OCI-LY1 (cell line): ENCODE data around the gene GDF10.

Experiments used
- H2AFZ ChIP-seq: fragments of 200-600 bp; sonication (generic), shearing (Covaris generic); 2 replicates; pipeline ENCODE4 v1.6.0; 2014; ENCODE audit warnings: antibody characterized with exemption, mild to moderate bottlenecking, low read length
- H3F3A ChIP-seq: fragments of 200-600 bp; sonication (generic), shearing (Covaris generic); 2 replicates; pipeline ENCODE4 v1.6.0; 2014; ENCODE audit warnings: mild to moderate bottlenecking, antibody characterized with exemption, low read length, moderate library complexity; ENCODE audit not compliant: insufficient read depth
- H3K27ac ChIP-seq: fragments of 200-600 bp; sonication (generic); 2 replicates; pipeline ENCODE4 v1.5.1; 2014; ENCODE audit warnings: low read length, mixed run types, mild to moderate bottlenecking, low read depth; ENCODE audit not compliant: poor library complexity, severe bottlenecking
- H3K27me3 ChIP-seq: fragments of 200-600 bp; sonication (generic); 2 replicates; pipeline ENCODE4 v1.6.0; 2014; ENCODE audit warnings: antibody characterized with exemption, mild to moderate bottlenecking, low read length, moderate library complexity; ENCODE audit not compliant: insufficient read depth
- H3K36me3 ChIP-seq: fragments of 200-600 bp; sonication (generic); 2 replicates; pipeline ENCODE4 v1.6.1; 2014; ENCODE audit warnings: mild to moderate bottlenecking, antibody characterized with exemption, low read length, moderate library complexity, mixed read lengths; ENCODE audit not compliant: insufficient read depth
- H3K4me1 ChIP-seq: fragments of 200-600 bp; sonication (generic); 2 replicates; pipeline ENCODE4 v1.5.1; 2014; ENCODE audit warnings: mild to moderate bottlenecking, low read length, moderate library complexity; ENCODE audit not compliant: insufficient read depth, severe bottlenecking
- H3K4me2 ChIP-seq: fragments of 200-600 bp; sonication (generic), shearing (Covaris generic); 2 replicates; pipeline ENCODE4 v1.6.1; 2014; ENCODE audit warnings: low read length
- H3K4me3 ChIP-seq: fragments of 200-600 bp; sonication (generic); 2 replicates; pipeline ENCODE4 v1.5.1; 2014; ENCODE audit warnings: low read length, low read depth, mild to moderate bottlenecking, mixed read lengths; ENCODE audit not compliant: poor library complexity, severe bottlenecking
- H3K79me2 ChIP-seq: fragments of 200-600 bp; shearing (Covaris generic); 2 replicates; pipeline ENCODE4 v1.6.1; 2016; ENCODE audit warnings: mixed run types, low read length, mixed read lengths; ENCODE audit not compliant: insufficient read depth
- H3K9ac ChIP-seq: fragments of 200-600 bp; sonication (generic), shearing (Covaris generic); 2 replicates; pipeline ENCODE4 v1.6.1; 2014; ENCODE audit warnings: mild to moderate bottlenecking, low read length, mixed read lengths
- H3K9me2 ChIP-seq: fragments of 200-600 bp; sonication (generic), shearing (Covaris generic); 2 replicates; pipeline ENCODE4 v1.6.1; 2014; ENCODE audit warnings: low read depth, mild to moderate bottlenecking, low read length, mixed read lengths
- H3K9me3 ChIP-seq: fragments of 200-600 bp; shearing (Covaris generic); 2 replicates; pipeline ENCODE4 v1.6.1; 2014; ENCODE audit warnings: low read length, mixed read lengths
- H4K20me1 ChIP-seq: fragments of 200-600 bp; sonication (generic), shearing (Covaris generic); 2 replicates; pipeline ENCODE4 v1.6.0; 2016; ENCODE audit warnings: mild to moderate bottlenecking, low read length; ENCODE audit not compliant: insufficient read depth
- CTCF ChIP-seq: fragments of 200-600 bp; sonication (generic), shearing (Covaris generic); IDR thresholded peaks from 2 replicates; pipeline ENCODE4 v1.5.1; 2017; ENCODE audit warnings: mild to moderate bottlenecking, antibody characterized with exemption, low read length, moderate library complexity, mixed read lengths
- EZH2 ChIP-seq: fragments of 200-600 bp; sonication (generic), shearing (Covaris generic); IDR thresholded peaks from 2 replicates; pipeline ENCODE4 v1.8.0; 2017; ENCODE audit warnings: borderline replicate concordance, mixed run types, mild to moderate bottlenecking, antibody characterized with exemption, low read length, moderate library complexity, mixed read lengths

GDF10 gene

GRCh38 chr10:47322300-47323061 lies 22.5 kb downstream of the GDF10 start, which contains the start of gene GDF2:
Gene GDF2 (plus strand): TSS chr10:47322454. CDS start chr10:47322669, 215 bp downstream.
- Histone ChIP-seq H3K9ac (no peak within 1 kb of the TSS), H3K27me3 (no peaks in the 10 kb centered on the region), H3K9me2 (no peaks in the 10 kb centered on the region), H4K20me1 (no peaks in the 10 kb centered on the region), H3K9me3 (no peaks in the 10 kb centered on the region), H3K4me3 (no peak within 1 kb of the TSS), H3F3A (no peaks in the 10 kb centered on the region), H3K79me2 (no peaks in the 10 kb centered on the region), H3K4me1 (no peaks in the 10 kb centered on the region), H3K4me2 (no peak within 1 kb of the TSS), H2AFZ (no peak within 1 kb of the TSS), H3K27ac (no peak within 1 kb of the TSS), H3K36me3 (no peaks in the 10 kb centered on the region)
- TF ChIP-seq EZH2 (no peak), CTCF (no peak)

- Histone ChIP-seq H3K27me3 (no peaks in the 10 kb centered on the region), H3F3A (no peaks in the 10 kb centered on the region), H3K9me3 (no peaks in the 10 kb centered on the region), H3K79me2 (no peaks in the 10 kb centered on the region), H3K9me2 (no peaks in the 10 kb centered on the region), H3K4me1 (no peaks in the 10 kb centered on the region), H3K27ac (no peak overlapping the region), H2AFZ (no peak overlapping the region), H4K20me1 (no peaks in the 10 kb centered on the region), H3K4me3 (no peak overlapping the region), H3K36me3 (no peaks in the 10 kb centered on the region), H3K4me2 (no peak overlapping the region), H3K9ac (no peak overlapping the region)
- TF ChIP-seq EZH2 (no peak), CTCF (no peak)
Measured at GRCh38 chr10:47323087-47323486, 23.1 kb downstream of the GDF10 start.

GRCh38 chr10:47323636-47324296 lies 23.8 kb downstream of the GDF10 start:
- no peak overlapping the region for H3K4me2 ChIP-seq
- no peak overlapping the region for H3K9ac ChIP-seq
- H4K20me1 ChIP-seq: no peaks in the 10 kb centered on the region
- H3K79me2 ChIP-seq: no peaks in the 10 kb centered on the region
- H3K27me3 ChIP-seq: no peaks in the 10 kb centered on the region
- no peak overlapping the region for H3K4me3 ChIP-seq
- H3F3A ChIP-seq: no peaks in the 10 kb centered on the region
- H3K27ac ChIP-seq: no peak overlapping the region
- H3K9me2 ChIP-seq: no peaks in the 10 kb centered on the region
- H3K4me1 ChIP-seq: no peaks in the 10 kb centered on the region
- TF ChIP-seq CTCF (no peak), EZH2 (no peak)
- H3K36me3 ChIP-seq: no peaks in the 10 kb centered on the region
- H3K9me3 ChIP-seq: no peaks in the 10 kb centered on the region
- H2AFZ ChIP-seq: no peak overlapping the region
